ENCODE results near the gene MUC21. TPM values are rescaled to one million over a fixed set of nuclear protein-coding genes. Genes with fewer than 3 reads are reported as not detected.

MUC21 gene
- total RNA-seq, 4 donors from 2014 or later: 219 to 945 (median 271) TPM

DNA sequence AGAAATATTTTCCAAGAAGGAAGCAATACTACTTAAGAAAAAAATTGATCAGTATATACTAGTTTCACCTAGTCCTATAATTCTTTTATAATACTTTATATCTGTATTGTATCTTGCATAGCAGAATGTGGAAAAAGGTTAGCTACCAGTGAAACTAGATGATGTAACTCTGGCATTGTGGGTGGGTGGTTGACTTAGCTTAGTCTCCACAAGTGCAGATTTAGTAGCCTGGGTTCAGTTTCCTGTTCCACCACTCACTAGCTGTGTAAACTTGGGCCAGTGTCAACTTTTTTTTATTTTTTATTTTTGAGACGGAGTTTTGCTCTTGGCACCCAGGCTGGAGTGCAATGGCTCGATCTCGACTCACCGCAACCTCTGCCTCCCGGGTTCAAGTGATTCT, 2.0 kb downstream of the MUC21 start:
- intact Hi-C loops (cut with DNase I): no loop called here
- TF ChIP-seq, protein P1, sequence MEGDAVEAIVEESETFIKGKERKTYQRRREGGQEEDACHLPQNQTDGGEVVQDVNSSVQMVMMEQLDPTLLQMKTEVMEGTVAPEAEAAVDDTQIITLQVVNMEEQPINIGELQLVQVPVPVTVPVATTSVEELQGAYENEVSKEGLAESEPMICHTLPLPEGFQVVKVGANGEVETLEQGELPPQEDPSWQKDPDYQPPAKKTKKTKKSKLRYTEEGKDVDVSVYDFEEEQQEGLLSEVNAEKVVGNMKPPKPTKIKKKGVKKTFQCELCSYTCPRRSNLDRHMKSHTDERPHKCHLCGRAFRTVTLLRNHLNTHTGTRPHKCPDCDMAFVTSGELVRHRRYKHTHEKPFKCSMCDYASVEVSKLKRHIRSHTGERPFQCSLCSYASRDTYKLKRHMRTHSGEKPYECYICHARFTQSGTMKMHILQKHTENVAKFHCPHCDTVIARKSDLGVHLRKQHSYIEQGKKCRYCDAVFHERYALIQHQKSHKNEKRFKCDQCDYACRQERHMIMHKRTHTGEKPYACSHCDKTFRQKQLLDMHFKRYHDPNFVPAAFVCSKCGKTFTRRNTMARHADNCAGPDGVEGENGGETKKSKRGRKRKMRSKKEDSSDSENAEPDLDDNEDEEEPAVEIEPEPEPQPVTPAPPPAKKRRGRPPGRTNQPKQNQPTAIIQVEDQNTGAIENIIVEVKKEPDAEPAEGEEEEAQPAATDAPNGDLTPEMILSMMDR (IDR thresholded peaks at IDR 0.05): no peak
- TF ChIP-seq POLR2A (IDR thresholded peaks at IDR 0.05): no peak
- Histone ChIP-seq H3K4me1 (peaks cover 0 to 22% (median 0%) of the 10 kb centered on the region in 3 donors), H3K9me3 (no peaks in the 10 kb centered on the region), H3K36me3 (peaks cover 0 to 18% (median 0%) of the 10 kb centered on the region in 3 donors), H3K4me3 (peak overlapping the region in 3 of 4 donors; percentile 16 to 48 (median 45)), H3K27ac (peak overlapping the region in 3 of 4 donors; percentile 68 to 82 (median 78)), H3K27me3 (peaks cover 0 to 10% (median 0%) of the 10 kb centered on the region in 4 donors)
- no peak for DNase-seq
- WGBS, 2 donors: 65 to 68% methylated on average over 5 of the region's 5 CpGs

DNA sequence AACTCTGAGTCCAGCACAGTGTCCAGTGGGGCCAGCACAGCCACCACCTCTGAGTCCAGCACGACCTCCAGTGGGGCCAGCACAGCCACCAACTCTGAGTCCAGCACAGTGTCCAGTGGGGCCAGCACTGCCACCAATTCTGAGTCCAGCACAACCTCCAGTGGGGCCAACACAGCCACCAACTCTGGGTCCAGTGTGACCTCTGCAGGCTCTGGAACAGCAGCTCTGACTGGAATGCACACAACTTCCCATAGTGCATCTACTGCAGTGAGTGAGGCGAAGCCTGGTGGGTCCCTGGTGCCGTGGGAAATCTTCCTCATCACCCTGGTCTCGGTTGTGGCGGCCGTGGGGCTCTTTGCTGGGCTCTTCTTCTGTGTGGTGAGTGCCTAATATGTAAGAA, 3.8 kb downstream of the MUC21 start:
- Histone ChIP-seq H3K36me3 (peaks cover 0 to 18% (median 0%) of the 10 kb centered on the region in 3 donors), H3K9me3 (no peaks in the 10 kb centered on the region), H3K4me1 (peaks cover 0 to 13% (median 0%) of the 10 kb centered on the region in 3 donors), H3K27ac (peak overlapping the region in 3 of 4 donors; percentile 27 to 78 (median 68)), H3K27me3 (peaks cover 0 to 4% (median 0%) of the 10 kb centered on the region in 4 donors), H3K4me3 (peak overlapping the region in 1 of 4 donors; percentile 45)
- WGBS, 2 donors: 88 to 96% methylated on average over 3 to 4 of the region's 6 CpGs
- no peak for DNase-seq
- TF ChIP-seq POLR2A (IDR thresholded peaks at IDR 0.05): no peak
- TF ChIP-seq, protein P1 (IDR thresholded peaks at IDR 0.05): no peak
- intact Hi-C loops (cut with DNase I): no loop called here

DNA sequence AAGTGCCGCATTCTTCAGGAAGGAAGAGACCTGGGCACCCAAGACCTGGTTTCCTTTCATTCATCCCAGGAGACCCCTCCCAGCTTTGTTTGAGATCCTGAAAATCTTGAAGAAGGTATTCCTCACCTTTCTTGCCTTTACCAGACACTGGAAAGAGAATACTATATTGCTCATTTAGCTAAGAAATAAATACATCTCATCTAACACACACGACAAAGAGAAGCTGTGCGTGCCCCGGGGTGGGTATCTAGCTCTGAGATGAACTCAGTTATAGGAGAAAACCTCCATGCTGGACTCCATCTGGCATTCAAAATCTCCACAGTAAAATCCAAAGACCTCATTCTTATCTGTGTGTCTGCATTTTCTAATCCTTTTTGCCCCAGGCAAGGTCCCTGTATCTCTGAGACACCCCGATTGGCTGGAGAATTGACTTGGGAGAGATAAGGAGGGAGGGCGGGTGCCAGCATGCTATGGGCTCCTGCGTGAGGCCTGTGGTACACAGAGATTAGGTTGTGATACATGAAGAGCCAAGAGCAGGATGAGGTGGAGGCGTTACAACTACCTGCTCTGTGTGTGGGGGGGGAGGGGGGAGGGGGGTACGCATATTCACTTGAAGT, 4.8 kb downstream of the MUC21 start:
- TF ChIP-seq, protein P1 (IDR thresholded peaks at IDR 0.05): no peak
- TF ChIP-seq POLR2A (IDR thresholded peaks at IDR 0.05): no peak
- H3K27ac ChIP-seq: peak overlapping the region in 2 of 4 donors; percentile 27 to 78
- H3K36me3 ChIP-seq: peaks cover 0 to 18% (median 0%) of the 10 kb centered on the region in 3 donors
- intact Hi-C loops (cut with DNase I): no loop called here
- no peaks in the 10 kb centered on the region for H3K9me3 ChIP-seq
- peaks cover 0 to 3% (median 0%) of the 10 kb centered on the region in 3 donors for H3K4me1 ChIP-seq
- no peak overlapping the region for H3K4me3 ChIP-seq
- WGBS, 2 donors: 82 to 92% methylated on average over 7 to 8 of the region's 9 CpGs
- H3K27me3 ChIP-seq: peaks cover 0 to 4% (median 0%) of the 10 kb centered on the region in 4 donors
- no peak for DNase-seq

DNA sequence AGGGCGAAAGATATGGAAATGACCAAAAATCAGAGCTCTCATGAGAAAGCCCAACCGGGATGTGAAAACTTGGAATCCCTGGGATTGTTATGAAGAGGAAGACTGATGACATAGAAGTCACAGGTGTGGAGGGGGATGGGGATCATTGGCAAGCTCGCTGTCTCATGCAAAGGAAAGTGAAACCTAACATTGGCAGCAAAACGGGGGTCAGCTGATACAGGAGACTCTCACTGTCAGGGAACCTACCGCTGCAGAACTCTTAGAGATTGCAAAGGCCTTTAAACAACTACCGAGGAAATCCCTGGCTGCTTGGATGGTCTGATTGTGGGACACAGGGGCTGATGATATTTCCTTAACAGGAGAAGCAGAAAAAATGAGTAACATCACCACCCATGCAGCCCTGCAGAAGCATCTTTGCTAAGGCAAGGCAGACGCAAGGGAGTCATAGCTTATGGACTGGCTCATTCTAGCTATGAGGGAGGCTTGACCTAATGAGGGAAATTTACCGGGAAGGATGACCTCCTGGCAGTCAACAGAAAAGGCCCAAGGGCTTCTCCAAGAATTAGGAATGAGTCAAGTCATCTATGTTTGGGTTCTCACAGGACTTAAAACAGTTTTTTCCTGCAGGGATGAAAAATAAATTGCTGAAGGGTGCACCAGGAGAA, 7.0 kb downstream of the MUC21 start:
- H3K36me3 ChIP-seq: peaks cover 0 to 18% (median 0%) of the 10 kb centered on the region in 3 donors
- no peak overlapping the region for H3K4me3 ChIP-seq
- intact Hi-C loops (cut with DNase I): no loop called here
- TF ChIP-seq, protein P1 (IDR thresholded peaks at IDR 0.05): no peak
- TF ChIP-seq POLR2A (IDR thresholded peaks at IDR 0.05): no peak
- H3K9me3 ChIP-seq: no peaks in the 10 kb centered on the region
- H3K27me3 ChIP-seq: peaks cover 0 to 4% (median 0%) of the 10 kb centered on the region in 4 donors
- H3K27ac ChIP-seq: peak overlapping the region in 1 of 4 donors; percentile 1
- no peaks in the 10 kb centered on the region for H3K4me1 ChIP-seq
- 48 to 56% methylated on average over 7 to 8 of the region's 8 CpGs for WGBS, 2 donors
- no peak for DNase-seq

DNA sequence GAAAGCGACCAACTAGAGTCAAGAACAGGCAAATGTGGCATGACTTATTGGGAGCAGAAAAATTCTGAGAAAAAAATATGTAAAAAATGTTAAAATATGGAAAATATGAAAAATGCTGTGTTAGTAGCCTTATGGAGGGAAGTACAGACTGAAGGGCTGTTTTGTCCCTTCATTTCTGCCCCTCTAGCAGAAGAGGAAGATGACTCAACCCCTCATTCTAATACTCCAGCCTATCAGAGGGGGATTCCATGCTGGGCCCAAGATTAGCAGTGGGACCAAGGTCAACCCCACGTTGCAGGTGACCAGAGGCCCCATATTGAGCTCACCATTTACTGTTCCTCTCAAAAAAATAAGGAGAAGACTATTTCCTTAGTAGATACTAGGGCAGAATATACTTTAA, 8.4 kb downstream of the MUC21 start:
- Histone ChIP-seq H3K4me3 (no peak overlapping the region), H3K27ac (peak overlapping the region in 2 of 4 donors; percentile 4 to 45), H3K4me1 (no peaks in the 10 kb centered on the region), H3K27me3 (no peaks in the 10 kb centered on the region), H3K36me3 (peaks cover 0 to 18% (median 0%) of the 10 kb centered on the region in 3 donors), H3K9me3 (no peaks in the 10 kb centered on the region)
- 65 to 100% methylated on average over 2 of the region's 2 CpGs for WGBS, 2 donors
- DNase-seq: no peak
- intact Hi-C loops (cut with DNase I): no loop called here
- TF ChIP-seq, protein P1 (IDR thresholded peaks at IDR 0.05): no peak
- TF ChIP-seq POLR2A (IDR thresholded peaks at IDR 0.05): no peak
